Breast epithelium (tissue), 3 donors: ENCODE data around the gene CLUH.

ENCODE experiments used
- POLR2A ChIP-seq: fragments of 450-650 bp; IDR thresholded peaks from one replicate; pipeline ENCODE4 v1.6.1; 2016; ENCODE audit warnings: antibody characterized with exemption, mild to moderate bottlenecking, moderate library complexity
- POLR2AphosphoS5 ChIP-seq, 3 donors: sonication (generic); formaldehyde crosslinking; IDR thresholded peaks; one replicate each; pipeline ENCODE4 v1.6.1; 2017; ENCODE audit warnings: antibody characterized with exemption in 3 of 3
- TF ChIP-seq, protein P1 (sequence below), 3 donors: fragments of 450-650 bp; IDR thresholded peaks; one replicate each; pipeline ENCODE4 v1.5.1; 2016 to 2017; ENCODE audit warnings: antibody characterized with exemption in 3 of 3, mild to moderate bottlenecking in 3 of 3, moderate library complexity in 3 of 3

DNA sequence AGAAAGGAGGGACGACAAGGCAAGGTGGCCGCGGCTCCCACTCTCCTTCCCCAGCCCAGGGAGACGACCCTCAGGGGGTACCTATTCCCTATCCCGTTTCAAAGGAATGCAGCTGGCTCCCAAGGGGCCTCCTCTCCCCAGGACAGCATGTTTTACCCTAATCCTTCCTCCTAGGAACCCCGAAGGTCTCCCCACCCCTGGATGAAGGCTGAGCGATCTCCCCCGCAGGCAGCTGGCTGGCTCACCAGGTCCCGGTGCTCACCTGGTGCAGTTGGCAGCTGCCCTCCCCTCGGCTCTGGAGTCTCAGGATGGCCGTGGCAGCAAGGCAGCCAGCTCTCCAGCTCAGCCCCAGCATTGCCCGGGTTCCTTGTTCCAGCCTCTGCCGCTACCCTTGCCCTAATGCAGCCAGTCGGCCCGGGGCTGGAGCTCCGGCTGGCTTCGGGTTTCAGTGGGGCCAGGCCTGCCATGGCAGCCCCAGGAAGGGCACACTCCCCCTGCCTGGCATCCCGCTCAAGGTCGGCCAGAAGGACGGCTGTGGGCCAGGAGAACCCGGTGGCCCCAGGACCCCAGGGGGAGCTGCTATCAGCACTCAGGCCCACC lies 4.6 kb downstream of the CLUH start:
- TF ChIP-seq, protein P1, sequence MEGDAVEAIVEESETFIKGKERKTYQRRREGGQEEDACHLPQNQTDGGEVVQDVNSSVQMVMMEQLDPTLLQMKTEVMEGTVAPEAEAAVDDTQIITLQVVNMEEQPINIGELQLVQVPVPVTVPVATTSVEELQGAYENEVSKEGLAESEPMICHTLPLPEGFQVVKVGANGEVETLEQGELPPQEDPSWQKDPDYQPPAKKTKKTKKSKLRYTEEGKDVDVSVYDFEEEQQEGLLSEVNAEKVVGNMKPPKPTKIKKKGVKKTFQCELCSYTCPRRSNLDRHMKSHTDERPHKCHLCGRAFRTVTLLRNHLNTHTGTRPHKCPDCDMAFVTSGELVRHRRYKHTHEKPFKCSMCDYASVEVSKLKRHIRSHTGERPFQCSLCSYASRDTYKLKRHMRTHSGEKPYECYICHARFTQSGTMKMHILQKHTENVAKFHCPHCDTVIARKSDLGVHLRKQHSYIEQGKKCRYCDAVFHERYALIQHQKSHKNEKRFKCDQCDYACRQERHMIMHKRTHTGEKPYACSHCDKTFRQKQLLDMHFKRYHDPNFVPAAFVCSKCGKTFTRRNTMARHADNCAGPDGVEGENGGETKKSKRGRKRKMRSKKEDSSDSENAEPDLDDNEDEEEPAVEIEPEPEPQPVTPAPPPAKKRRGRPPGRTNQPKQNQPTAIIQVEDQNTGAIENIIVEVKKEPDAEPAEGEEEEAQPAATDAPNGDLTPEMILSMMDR (IDR thresholded peaks at IDR 0.05) = no peak
- no peak for TF ChIP-seq POLR2A
- TF ChIP-seq POLR2AphosphoS5 (IDR thresholded peaks at IDR 0.05) = no peak
